ENCODE data around the gene NOC2L. TPM values are rescaled to one million over a fixed set of nuclear protein-coding genes. Genes with fewer than 3 reads are reported as not detected.

NOC2L gene
- polyA plus RNA-seq, 2 of the 4 experiments (the other 2 are of a cell fraction): 48.4 to 73.5 TPM

DNA sequence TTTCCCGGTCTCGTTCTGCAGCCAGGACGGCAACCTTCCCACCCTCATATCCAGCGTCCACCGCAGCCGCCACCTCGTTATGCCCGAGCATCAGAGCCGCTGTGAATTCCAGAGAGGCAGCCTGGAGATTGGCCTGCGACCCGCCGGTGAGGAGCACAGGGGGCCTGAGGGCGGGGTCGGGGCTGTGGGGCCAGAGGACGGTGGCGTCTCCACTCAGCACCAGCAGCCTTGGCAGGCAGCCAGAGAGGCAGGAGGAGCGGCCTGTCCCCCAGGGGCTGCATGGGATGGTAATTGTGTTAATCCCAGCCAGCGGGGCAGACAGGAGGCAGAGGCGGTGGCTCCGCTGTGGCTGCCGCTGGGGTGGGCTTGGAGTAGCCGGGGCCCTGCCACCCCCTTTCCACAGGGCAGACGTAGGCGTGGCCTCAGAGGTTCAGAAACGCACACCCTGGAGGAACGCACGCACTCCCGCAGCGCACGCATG, 23.3 kb downstream of the NOC2L start:
- peaks cover 44% of the 10 kb centered on the region for H3K4me1 ChIP-seq

DNA sequence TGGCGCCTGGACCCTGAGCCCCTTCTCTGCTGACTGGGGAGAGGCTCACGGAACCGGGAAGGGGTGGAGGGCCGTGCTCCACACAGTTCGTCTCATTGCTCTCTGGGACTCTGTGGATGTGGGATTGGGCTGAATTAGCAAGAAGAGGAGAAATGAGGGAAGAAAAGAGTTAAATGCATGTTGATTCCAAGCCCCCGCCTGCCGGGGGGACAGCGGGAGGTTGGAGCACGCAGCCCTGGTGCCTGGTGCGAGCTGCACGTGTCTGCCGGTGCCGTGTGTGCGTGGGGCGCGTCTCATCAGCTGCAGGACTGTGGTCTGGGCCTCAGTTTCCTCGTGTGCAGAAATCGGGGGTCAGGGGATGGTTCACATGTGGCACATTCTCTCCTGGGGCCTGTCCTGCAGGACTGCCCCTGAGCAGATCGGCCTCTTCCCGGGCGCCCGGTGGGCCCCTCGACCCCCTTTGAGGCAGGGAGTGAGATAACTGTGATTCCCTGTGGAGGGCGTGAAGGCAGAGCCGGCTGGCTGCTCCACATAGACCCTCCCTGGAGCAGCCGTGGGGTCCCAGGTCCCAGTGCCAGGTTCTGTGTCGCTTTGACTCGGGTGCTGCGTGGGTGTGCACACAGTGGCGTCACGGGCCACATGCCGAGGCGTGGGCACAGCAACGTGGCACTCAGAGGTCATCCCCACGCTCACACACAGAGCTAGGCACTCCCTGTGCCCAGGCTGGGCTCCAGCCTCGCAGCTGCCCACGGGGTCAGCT, 23.9 kb downstream of the NOC2L start:
- ATAC-seq: no peak
- Histone ChIP-seq H3K4me1 (peaks cover 41% of the 10 kb centered on the region), H3K9me3 (no peaks in the 10 kb centered on the region), H3K4me3 (no peak overlapping the region), H3K4me2 (no peak overlapping the region), H3K27ac (no peak overlapping the region)
- ChIA-PET CTCF (no interaction called here), POLR2A (no interaction called here)
- TF ChIP-seq, protein P1, sequence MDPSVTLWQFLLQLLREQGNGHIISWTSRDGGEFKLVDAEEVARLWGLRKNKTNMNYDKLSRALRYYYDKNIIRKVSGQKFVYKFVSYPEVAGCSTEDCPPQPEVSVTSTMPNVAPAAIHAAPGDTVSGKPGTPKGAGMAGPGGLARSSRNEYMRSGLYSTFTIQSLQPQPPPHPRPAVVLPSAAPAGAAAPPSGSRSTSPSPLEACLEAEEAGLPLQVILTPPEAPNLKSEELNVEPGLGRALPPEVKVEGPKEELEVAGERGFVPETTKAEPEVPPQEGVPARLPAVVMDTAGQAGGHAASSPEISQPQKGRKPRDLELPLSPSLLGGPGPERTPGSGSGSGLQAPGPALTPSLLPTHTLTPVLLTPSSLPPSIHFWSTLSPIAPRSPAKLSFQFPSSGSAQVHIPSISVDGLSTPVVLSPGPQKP (IDR thresholded peaks at IDR 0.05; ENCODE audit: low read depth, low read length): no peak
- TF ChIP-seq CBX2 (IDR thresholded peaks at IDR 0.05; ENCODE audit: borderline replicate concordance, low read depth) (no peak), BHLHE40 (IDR thresholded peaks at IDR 0.05; ENCODE audit: low read depth, low read length) (no peak), ZNF302 (CRISPR knock-in tag; IDR thresholded peaks at IDR 0.05) (no peak)
- no peak for FAIRE-seq
- 86% methylated on average over 29 of the region's 37 CpGs for WGBS (ENCODE audit: missing lambda C conversion rate)
- DNase-seq (ENCODE audit: low read depth in 1 of 2, low spot score in 1 of 2): no peak

More for the DNA sequence above, 23.3 kb downstream of the NOC2L start:
- ATAC-seq (no peak), DNase-seq (ENCODE audit: low read depth in 1 of 2, low spot score in 1 of 2) (no peak), FAIRE-seq (no peak)
- ChIA-PET POLR2A (no interaction called here), CTCF (no interaction called here)
- TF ChIP-seq RNF2 (IDR thresholded peaks at IDR 0.05; ENCODE audit: borderline replicate concordance, low read depth) (no peak), NFE2L2 (conservative IDR thresholded peaks at IDR 0.05; ENCODE audit: low read length) (no peak), FOSL2 (IDR thresholded peaks at IDR 0.05) (no peak), FOSL2 (CRISPR knock-in tag; IDR thresholded peaks at IDR 0.05) (no peak), BHLHE40 (IDR thresholded peaks at IDR 0.05; ENCODE audit: low read depth, low read length) (no peak), RAD21 (conservative IDR thresholded peaks at IDR 0.05 in 1 of 2, IDR thresholded peaks at IDR 0.05 in 1 of 2) (no peak), JUN (IDR thresholded peaks at IDR 0.05) (no peak), NR3C1 (IDR thresholded peaks at IDR 0.05) (no peak), EP300 (IDR thresholded peaks at IDR 0.05) (no peak), FOXS1 (CRISPR knock-in tag; IDR thresholded peaks at IDR 0.05) (no peak), TP53 (CRISPR knock-in tag; IDR thresholded peaks at IDR 0.05) (no peak), HOXB5 (CRISPR knock-in tag; IDR thresholded peaks at IDR 0.05) (no peak), CHD4 (IDR thresholded peaks at IDR 0.05; ENCODE audit: borderline replicate concordance) (no peak), ESRRA (IDR thresholded peaks at IDR 0.05; ENCODE audit: borderline replicate concordance, low read length) (no peak), ZSCAN20 (CRISPR knock-in tag; IDR thresholded peaks at IDR 0.05) (no peak), CEBPB (IDR thresholded peaks at IDR 0.05) (no peak), JUNB (IDR thresholded peaks at IDR 0.05) (no peak)
- TF ChIP-seq, protein P2, sequence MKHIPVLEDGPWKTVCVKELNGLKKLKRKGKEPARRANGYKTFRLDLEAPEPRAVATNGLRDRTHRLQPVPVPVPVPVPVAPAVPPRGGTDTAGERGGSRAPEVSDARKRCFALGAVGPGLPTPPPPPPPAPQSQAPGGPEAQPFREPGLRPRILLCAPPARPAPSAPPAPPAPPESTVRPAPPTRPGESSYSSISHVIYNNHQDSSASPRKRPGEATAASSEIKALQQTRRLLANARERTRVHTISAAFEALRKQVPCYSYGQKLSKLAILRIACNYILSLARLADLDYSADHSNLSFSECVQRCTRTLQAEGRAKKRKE (CRISPR knock-in tag; IDR thresholded peaks at IDR 0.05; ENCODE audit: low read depth): no peak
- TF ChIP-seq, protein P3, sequence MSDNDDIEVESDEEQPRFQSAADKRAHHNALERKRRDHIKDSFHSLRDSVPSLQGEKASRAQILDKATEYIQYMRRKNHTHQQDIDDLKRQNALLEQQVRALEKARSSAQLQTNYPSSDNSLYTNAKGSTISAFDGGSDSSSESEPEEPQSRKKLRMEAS (IDR thresholded peaks at IDR 0.05): no peak
- TF ChIP-seq, protein P4, sequence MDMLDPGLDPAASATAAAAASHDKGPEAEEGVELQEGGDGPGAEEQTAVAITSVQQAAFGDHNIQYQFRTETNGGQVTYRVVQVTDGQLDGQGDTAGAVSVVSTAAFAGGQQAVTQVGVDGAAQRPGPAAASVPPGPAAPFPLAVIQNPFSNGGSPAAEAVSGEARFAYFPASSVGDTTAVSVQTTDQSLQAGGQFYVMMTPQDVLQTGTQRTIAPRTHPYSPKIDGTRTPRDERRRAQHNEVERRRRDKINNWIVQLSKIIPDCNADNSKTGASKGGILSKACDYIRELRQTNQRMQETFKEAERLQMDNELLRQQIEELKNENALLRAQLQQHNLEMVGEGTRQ (IDR thresholded peaks at IDR 0.05): no peak
- H3K4me3 ChIP-seq: no peak overlapping the region
- no peak overlapping the region for H3K4me2 ChIP-seq
- WGBS (ENCODE audit: missing lambda C conversion rate): 80% methylated on average over 17 of the region's 30 CpGs
- no peaks in the 10 kb centered on the region for H3K9me3 ChIP-seq
- no peak overlapping the region for H3K27ac ChIP-seq

Data from A549 (cell line).